ENCODE data around the gene STRAP.
"Not testable (repeated sequence)": the region's sequence is repeated elsewhere in the genome, so short reads cannot be mapped to it uniquely, and the experiment has no call there.

Gene STRAP

DNA sequence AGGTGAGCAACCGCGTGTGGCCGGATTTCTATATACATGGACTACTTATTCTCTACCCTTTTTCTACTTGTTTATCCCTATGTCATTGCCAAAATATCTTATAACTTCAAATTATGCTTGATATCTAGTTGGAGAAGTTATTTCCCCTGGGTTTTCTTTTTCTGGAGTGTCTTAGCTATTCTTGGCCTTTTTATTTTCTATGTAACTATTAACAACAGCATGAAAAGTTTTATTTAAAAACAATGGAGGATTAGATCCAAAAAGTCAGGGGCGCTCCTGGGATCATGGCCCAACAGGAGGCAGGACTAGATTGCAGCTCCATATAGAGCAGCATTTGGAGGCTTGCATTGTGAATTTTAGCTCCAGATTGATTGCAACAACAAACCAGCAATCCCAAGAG, 8.6 kb upstream of the STRAP start:
- no peak for DNase-seq

DNA sequence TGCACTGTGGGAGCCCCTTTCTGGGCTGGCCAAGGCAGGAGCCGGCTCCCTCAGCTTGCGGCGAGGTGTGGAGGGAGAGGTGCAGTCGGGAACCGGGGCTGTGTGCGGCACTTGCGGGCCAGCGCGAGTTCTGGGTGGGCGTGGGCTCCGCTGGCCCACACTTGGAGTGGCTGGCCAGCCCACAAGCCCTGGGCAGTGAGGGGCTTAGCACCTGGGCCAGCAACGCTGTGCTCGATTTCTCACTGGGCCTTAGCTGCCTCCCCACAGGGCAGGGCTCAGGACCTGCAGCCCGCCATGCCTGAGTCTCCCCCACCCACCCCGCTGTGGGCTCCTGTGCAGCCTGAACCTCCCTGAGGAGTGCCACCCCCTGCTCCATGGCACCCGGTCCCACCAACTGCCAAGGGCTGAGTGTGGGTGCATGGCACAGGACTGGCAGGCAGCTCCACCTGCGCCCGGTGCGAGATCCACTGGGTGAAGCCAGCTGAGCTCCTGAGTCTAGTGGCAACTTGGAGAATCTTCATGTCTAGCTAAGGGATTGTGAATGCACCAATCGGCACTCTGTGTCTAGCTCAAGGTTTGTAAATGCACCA, 7.5 kb upstream of the STRAP start:
- DNase-seq = not testable (repeated sequence)

DNA sequence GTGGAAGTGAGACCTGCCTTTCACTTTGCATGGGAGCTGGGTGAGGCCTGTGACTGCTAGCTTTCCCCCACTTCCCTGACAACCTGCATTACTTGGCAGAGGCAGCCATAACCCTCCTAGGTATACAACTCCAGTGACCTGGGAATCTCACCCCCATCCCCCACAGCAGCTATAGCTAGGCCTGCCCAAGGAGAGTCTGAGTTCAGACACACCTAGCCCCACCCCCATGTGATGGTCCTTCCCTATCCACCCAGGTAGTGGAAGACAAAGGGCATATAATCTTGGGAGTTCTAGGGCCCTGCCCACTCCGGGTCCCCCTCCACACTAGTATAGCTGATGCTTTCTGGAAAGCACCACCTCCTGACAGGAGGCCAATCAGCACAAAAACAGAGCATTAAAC, 6.3 kb upstream of the STRAP start:
- DNase-seq = no peak

DNA sequence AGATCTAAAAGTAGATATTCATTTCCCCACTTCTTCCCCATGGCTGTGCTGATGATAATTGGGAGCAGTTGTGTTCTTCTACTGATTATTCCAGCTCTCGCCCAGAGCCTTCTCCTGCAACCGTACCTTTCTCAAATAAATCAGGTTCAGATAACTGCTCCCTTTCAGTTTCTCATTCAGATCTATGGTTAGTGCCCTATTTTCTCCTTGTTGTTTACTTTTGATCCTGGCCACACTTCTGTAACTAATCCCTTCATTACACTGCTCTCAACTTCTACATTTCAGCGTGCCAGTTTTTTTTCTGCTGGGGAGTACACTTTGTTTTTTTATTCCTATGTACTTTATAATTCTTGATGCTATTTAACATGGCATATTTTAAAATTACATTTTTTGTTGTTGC, 2.8 kb upstream of the STRAP start:
- DNase-seq = no peak

DNA sequence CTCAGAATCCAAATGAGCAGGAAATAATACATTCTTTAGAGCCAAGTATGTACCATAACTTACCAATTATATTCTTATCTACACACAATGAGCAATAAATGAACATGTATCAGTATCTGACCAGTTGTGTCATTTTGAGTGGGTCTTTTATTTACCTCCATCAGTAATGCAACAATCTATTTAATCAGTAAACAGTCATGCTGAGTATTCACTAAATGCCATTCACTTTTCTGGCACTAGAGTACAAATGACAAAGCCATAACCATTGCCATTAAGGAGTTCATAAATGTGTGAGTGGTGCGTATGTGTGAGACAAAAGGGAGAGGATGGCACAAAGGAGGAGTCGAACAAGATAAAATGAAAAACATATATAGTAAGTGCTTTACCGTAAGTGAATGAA, 1.5 kb upstream of the STRAP start:
- DNase-seq = no peak

DNA sequence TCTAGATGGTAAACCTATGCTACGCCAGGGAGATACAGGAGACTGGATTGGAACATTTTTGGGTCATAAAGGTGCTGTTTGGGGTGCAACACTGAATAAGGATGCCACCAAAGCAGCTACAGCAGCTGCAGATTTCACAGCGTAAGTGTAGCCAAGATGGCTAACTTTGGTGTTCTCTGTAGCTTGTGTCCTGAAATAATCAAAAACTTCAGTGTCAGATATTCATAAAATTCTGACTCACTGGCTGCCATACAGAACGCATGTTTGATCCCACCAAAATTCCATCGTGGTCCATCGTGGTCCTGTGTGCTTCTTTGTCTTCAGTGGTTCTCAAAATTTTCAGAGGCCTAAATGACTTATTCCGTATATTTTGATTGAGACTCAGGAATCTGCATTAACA, 1.3 kb downstream of the STRAP start:
- DNase-seq = peak in 1 of 51 donors; percentile 5

DNA sequence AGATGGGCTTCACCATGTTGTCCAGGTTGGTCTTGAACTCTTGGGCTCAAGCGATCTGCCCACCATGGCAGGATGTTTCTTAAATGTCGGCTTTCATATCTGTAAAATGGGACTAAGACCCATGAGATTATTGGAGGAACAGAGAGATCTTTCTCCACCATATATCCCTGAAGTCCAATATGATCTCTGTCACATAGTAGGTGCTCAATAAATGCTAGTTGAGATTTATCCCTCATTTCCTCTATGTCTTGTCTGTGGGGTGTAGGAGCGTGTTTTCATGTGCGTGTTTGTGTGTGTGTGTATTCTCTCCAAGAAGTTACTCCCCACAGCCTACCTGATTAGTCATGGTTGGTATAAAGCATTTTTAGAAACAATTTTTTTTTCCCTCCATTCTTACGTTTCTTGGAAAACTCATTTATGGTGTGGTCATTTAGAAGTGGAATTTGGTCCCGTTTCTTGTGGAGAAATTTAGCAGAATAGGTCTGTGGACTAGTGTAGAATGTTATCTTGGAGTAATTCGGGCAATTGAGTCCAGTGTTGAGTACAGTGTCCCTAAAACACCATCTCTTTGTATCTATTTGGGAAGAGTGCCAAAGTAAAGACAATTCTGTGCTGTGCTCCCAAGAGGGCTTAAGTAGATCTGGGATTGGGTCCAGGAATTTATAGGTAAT, 4.3 kb downstream of the STRAP start:
- no peak for DNase-seq

DNA sequence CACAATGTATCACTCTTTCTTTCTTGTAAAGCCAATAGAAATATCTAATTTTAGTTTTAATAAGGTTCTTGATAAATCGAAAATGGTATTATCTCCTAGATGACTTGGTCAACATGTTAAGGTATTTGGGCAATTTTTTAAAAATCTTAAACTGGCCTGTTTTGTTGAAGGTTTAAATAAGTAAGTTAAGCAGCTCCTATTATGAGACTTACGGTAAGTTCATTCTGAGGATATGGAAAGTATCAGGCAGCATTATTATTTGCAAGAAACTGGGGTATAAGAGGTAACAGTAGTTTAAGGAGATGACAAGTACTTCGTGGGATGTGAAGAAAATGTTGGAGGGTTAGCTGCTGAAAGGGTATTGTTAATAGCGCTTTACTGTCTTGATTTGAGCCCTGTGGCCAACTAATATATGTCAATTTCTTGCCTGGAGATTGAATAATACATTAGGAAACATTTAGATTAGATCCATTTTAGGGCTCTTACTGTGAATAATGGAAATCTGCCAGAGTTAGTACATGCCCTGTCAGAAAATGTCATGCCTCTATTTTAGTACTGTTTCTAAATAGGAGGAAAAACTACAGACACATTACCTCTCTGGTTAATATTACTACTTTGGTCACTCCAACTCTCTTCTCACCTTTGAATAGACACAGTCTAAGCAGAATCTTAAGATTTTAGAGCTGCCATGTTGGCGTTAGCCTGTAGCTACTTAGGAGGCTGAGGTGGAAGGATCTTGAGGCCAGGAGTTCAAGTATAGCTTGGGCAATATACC, 5.0 kb downstream of the STRAP start:
- DNase-seq = no peak

DNA sequence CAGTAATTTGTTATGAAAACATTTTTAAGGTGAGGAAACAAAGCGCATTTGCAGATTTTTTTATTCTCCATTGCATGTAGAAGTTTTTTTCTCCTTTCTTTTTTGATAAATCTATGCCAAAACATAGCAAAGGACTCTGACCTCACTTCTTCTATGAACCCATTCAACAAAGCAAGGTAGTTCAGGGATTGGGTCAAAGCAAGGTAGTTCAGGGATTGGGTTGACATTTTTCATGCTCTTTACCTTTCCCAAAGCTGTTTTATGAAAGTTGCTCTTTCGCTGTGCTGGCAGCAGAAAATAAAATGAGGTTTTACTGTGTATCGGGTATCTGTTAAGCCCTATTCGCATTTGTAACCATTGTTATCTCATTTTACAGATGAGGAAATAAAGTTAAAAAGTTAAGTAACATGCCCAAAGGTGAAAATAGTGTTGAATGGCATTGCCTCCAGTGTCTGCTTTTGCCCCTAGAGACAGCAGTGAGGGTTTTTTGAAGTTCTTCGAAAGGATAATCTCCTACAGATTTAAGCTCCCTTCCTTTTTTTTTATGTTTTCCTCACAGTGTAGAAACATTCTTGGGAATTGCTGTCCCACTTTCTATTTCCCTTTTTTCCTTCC, 10.6 kb downstream of the STRAP start:
- DNase-seq = no peak

DNA sequence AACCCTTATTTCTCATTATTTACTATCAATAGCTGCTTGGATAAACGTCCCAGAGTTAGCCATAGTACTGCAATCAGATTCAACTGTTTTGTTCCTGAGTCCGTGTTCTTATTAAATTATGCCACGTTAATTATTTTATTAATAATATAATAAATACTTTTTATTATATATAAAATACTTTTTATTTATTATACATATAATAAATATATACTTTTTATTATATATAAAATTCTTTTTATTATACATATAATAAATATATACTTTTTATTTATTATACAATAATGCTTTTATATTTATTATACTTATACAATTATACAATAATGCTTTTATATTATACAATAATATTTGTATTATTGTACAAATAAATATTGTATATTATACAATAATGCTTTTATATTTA, 11.1 kb downstream of the STRAP start:
- DNase-seq = no peak

DNA sequence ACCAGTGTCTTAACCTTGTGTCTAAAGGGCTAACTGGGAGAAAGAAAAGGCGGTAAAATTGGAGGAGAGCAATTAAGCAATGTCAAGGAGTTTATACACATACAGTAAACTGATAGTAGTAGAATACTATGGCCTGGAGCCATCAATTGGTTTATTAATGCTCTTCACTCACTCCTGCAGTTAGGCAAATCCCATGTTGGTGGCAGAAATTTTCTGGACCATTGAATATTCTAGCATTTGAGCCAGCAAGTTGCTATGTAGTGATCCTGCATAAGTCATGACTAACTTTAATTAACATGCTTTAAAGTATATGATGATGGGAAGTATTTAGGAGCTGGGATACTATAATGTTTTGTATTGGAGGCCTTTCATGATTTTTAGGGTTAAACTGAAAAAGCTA, 14.7 kb downstream of the STRAP start:
- no peak for DNase-seq

DNA sequence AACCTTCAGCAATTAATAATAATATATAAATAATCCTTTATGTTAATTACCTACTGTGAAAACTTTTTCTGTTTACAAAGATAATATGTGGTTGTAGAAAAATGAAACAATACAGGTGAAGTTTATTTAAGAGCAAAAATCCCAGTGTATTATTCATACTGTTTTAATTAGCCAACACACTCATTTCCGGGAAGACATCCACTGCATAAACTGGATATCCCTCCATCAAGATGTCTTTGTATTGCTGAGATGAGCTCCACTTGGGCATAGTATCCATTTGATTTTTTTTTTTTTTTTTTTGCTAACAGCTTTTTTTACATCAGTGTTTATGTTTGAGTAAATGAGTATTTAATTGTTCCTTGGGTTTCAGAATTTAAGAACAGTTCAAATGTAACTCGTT, 15.2 kb downstream of the STRAP start:
- no peak for DNase-seq

DNA sequence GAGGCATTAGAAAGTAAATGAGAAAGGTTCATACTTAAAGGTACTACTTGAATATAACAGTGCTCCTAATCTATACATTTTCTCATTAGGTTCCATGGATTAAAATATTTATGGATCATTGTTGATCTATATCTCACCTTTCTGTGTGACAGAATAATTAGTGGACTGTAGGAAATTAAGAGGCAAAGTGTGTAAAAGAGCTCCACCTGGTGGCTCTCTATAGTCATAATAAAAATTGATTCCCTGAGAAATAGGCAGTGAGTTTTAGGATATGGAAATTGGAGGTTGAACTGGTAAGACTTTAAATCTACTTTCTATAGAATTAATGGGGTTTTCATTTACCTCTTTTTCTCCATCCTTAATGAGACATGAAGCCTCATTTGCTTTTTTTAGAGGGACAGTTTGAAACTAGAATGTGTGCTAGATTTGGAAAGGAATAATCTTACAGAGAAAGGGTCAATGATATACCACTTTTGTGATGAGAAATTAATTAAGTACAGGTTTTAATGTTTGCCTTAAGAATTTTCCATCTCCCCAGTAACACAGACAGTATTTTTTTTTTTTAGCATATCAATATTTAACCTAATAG, 17.2 kb downstream of the STRAP start:
- peak in 1 of 51 donors; percentile 26 for DNase-seq

DNA sequence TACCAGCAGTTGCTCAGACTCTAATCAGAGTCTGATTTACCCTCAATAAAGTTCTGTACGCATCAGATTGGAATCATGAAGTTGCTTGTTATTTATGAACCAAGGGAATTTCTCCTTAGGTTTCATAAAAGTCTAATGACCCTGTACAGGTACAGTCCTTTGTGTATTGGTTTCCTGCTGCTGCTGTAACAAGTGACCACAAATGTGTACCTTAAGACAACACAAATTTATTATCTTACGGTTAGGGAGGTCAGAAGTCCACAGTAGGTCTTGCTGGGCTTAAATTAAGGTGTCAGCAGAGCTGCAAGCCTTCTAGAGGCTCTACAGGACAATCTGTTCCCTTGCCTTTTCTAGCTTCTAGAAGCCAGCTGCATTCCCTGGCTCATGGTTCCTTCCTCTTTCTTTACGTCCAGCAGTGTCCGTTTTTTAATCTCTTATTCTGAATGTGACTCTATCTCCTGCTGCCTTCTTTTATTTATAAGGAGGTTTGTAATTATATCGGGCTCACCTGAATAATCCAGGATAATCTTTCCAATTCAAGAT, 22.3 kb downstream of the STRAP start:
- no peak for DNase-seq

DNA sequence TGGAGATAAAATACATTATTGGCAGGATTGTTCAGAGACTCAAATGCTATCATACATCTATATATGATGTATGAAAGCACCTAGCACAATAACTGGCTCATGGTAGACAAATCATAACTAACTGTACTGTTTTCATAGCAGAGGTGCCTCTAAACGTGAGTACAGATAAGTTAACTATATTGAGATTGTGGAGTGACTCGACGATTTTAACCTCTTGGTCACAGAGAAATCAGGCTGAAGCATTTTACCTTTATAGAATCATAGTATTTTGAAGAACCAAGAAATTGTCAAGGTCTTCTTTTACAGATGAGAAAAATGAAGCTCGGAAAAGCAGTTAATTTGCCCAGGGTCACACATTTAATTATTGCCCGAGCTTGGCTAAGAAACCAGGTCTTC, 28.3 kb downstream of the STRAP start:
- DNase-seq = no peak

DNA sequence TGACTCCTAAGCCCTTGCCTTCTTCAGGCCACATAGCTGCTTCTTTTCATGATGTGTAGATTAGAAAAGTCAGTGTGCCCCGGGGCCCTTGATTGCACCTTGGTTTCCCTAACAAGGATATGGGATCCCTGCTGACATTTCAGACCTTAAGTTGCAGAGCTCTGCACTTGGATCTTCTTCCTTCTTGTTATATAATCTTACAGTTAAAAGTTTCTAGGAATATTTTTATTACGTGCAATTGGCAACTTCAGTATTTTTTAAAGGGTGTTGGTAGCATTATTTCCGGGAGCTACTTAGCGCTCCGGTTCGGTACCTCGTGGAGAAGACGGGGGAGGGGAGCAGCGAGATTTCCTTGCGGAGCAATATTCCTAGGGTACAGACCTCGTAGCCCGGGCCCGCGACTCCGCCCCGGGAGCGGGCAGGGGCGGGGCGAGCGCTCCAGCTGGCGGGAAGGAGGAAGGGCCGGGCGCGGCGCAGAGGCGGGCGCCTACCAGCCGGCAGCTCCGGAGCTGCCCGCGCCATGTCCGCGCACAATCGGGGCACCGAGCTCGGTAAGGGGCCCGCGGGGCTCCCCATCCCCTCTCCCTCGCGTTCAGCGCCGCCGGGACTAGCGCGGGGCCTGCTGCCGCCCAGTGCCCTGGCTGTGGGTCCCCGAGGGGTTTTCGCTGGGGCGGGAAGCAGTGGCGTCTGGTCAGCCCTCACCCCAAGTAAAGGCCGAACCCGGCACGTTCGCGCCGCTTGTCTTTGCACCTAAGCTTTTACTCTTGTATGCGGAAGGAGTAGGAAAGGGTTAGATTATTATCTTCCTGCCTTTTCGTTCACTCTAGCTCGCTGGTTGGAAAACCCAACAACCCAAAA, 28.9 kb downstream of the STRAP start, which contains the start of gene DERA:
DERA (plus strand) TSS at position 469 of the 858 bp plus-strand sequence; CDS start at position 521, 52 bp downstream.
- peak in 50 of 51 donors; percentile 21 to 79 (median 52) for DNase-seq

DNA sequence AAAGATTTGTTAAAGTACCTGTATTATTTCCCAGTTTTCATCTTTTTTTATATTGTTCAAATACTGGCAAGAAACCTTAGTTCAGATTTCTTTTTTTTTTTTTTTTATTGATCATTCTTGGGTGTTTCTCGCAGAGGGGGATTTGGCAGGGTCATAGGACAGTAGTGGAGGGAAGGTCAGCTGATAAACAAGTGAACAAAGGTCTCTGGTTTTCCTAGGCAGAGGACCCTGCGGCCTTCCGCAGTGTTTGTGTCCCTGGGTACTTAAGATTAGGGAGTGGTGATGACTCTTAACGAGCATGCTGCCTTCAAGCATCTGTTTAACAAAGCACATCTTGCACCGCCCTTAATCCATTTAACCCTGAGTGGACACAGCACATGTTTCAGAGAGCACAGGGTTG, 29.7 kb downstream of the STRAP start:
- DNase-seq = not testable (repeated sequence)

DNA sequence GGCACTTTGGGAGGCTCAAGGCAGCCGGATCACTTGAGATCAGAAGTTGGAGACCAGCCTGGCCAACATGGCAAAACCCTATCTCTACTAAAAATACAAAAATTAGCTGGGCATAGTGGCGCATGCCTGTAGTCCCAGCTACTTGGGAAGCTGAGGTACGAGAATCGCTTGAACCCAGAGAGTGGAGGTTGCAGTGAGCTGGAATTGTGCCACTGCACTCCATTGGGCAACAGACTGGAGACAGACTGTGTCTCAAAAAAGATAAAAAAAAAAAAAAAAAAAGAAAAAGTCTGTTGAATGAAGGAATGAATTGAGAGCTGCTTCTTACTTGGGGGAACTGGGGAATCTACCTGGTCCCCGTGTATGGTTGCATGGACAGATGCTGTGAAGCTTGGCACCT, 31.9 kb downstream of the STRAP start:
- not testable (repeated sequence) for DNase-seq

DNA sequence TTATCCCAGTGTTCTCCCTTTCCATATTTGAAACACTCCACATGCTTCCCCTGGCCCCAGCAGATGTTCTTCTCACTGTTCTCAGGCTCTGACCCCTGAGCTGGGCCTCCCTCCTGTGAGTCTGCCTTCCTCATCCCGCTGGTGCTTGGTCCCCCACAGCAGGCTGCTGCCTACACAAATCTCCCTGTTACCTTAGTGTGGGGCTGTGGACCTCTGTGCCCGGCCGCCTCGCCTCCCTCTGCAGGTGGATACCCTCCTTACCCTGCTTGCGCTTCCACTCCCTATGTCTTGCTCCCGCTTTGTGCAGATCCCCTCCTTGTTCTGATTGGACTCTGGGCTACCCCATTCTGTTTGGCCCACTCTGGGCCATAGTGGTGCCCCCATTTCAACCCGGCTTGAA, 35.9 kb downstream of the STRAP start:
- no peak for DNase-seq

DNA sequence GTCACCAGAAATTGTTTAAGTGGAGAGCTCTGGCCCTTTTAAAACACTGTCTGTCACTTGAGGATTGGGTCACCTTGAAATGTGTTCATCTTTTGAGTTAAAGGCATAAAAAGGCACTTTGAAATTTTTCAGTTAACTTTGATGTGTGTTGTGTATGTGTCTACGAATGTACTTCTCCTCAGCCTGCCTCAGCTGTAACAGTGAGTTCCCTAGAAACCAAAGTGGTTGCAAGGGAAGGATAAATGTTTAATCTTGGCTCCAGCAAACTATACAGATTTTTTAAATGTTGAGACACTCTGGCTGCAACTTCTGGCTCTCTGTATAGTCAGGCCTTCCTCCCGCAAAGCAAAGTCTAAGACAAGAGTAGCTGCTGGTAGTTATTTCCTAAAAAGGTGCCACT, 37.2 kb downstream of the STRAP start:
- no peak for DNase-seq

DNA sequence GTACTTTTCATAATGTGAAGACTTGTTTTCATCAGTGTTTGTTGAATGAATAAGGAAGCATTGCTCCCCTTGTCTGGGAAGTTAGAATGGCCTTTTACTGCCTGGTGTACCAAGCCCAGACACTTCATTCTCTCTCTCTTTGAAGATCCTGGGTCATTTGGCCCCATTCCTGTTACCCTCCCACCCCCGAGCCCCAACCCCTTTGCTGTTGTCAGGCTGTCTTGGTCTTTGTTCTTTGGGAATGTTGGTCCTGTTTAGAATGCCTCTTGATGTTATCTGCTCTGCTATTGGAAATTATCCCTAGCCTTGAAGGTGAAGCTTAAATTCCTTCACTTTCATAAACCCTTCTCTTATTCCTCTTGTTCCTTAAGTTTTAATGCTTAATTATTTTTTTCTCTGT, 42.8 kb downstream of the STRAP start:
- DNase-seq = no peak
